ENCODE data around the gene XPNPEP3. TPM values are rescaled to one million over a fixed set of nuclear protein-coding genes. Genes with fewer than 3 reads are reported as not detected.
"Not testable (repeated sequence)": the region's sequence is repeated elsewhere in the genome, so short reads cannot be mapped to it uniquely, and the experiment has no call there.

Gene XPNPEP3
- total RNA-seq, 1 donor from 2014 or later, result 14.3 TPM

DNA sequence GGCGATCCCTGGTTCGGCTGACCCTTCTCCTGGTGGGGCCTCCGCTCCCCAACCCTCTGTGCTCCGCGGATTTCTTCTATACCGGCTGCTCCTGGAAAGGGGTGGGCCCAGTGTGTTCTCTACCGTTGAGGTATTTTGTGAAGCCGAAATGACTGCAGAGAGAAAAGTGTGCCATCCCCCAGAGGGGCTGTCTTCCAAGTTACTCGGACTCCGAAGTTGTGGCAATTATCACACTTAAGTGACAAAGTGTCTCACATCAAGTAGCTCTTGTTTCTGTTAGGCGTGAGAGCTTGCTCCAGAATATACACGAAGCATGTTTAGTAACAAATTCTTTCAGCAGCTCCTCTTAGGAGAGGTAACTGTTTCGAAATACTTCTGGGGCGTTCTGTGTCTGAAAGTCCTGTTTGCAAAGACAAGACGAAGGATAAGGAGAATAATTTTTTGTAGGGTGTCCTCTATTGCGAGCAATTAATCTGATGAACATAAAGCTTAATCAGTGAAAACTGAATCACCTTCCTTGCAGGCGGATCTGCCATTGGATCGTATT is 434 bp downstream of the XPNPEP3 start:
- ATAC-seq, result peak; percentile 24

DNA sequence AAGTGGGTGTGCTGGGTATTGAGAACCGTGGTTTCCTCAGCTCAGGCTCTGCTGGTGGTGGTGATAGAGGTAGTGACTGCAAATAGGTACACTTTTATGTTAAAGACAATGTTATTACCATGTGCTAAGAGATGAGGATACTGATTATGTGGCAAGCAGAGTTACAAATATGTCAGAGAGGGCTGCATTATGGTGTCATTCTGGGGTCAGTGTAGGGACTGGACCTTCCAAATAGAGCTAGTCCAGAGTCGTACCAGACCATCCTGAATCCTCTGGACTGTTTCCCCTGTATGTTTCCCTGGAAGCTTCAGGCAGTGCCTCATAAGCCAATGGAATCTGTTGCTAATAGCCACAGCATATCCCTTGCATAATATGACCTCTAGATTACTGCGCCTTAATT is 5.1 kb downstream of the XPNPEP3 start, which contains the start of gene DNAJB7:
Gene DNAJB7, minus strand, starts transcription at position 101 of the 400 bp plus-strand sequence. CDS start 119 bp downstream, outside the sequence.
- no peak for ATAC-seq

DNA sequence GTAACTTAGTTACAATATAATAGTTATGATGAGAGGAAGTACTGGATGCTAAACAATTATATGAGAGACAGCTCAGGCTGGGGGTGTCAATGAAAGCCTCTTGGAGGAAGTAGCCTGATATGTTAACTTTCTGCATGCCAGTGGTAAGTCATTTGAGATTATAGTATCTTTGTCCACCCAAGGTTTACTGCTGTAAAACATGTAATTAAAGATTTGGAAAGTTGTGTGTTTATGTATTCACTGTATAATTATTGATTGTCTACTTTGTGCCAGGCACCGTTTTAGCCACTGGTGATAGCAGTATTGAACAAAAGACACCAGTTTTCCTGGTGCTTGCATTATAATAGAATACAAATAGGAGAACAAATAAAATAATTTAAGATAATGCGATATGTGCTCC is 5.6 kb downstream of the XPNPEP3 start:
- ATAC-seq, result no peak

DNA sequence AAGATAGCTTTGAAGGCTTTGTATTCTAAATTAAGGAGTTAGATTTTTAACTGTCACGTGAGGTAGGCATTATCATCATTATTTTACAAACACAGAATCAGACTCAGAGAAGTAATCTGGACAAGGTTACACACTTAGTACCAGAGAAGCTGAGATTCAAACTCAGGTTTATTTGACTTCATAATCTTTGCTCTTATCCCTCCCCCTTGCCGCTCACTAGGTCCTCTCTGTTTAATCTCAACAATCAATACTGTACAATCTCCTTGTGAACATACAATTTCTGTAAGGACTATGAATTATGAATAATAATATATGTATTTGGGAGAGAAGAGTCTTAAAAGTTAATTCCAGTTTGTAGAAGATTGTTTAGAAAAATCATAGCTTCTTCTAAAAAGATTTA is 10.2 kb downstream of the XPNPEP3 start:
- no peak for ATAC-seq

DNA sequence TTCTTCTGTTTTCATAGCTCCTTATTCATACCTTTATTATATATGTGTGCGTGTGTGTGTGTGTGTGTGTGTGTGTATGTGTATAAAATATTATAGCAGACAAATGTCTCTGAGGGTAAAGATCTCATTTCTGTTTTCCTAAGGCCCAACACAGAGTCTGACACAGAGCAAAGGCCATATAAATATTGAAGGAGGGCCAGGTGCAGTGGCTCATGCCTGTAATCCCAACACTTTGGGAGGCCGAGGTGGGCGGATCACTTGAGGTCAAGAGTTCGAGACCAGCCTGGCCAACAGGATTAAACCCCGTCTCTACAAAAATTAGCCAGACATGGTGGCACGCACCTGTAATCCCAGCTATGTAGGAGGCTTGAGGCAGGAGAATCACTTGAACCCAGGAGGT is 11.4 kb downstream of the XPNPEP3 start:
- ATAC-seq, result not testable (repeated sequence)

DNA sequence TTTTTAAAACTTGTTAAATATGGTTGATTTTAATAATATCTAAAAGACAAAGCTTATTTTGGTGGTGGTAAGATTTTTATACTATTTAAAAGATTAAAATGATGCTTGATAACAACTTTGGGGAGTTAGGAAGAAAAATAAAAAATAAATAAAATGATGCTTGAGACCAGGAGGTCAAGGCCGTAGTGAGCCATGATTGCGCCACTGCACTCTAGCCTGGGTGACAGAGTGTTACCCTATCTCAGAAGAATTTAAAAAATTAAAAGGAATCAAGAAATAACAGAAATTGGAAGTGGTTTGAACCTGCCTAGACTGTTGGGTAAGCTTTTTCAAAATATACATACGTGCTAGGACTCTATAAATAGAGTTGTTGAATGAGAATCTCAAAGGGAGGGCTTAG is 17.1 kb downstream of the XPNPEP3 start:
- no peak for ATAC-seq

DNA sequence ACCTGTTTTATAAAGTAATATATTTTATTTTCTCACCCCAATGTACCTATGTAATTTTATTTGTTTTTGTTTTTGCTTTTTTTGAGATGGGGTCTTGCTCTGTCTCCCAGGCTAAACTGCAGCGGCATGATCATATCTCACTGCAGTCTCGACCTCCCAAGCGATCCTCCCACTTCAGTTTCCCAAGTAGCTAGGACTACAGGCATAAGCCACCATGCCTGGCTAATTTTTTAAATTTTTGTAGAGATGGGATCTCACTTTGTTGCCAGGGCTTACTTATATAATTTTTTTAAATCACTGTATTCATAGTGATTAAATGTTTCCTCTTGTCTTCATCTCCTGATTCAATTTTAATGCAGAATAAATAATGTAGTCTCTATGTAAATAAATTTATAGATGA is 18.2 kb downstream of the XPNPEP3 start:
- ATAC-seq, result no peak

- no peak for ATAC-seq
Measured at GRCh38 chr22:40876907-40877306, 20.0 kb downstream of the XPNPEP3 start.

DNA sequence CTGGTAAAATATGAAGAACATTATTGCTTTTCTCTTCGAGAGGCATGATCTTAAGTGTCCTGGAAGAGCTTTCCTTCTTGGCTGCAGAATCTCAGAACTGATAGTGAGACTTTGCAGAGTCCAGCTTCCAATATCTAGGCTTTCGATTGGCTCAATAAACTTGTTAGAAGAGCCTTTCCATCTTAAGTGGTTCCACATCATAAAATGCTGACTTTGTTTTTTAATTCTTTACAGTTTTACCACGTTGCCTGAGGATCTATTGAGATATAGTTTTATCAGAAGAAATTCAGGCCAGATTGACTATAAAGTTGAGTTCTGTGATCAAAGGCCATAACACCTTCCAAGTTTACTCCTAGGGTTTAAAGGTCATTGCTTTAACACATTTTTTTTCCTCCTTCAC is 20.5 kb downstream of the XPNPEP3 start:
- no peak for ATAC-seq

GRCh38 chr22:40878922-40879321 is 22.0 kb downstream of the XPNPEP3 start:
- ATAC-seq, result no peak

DNA sequence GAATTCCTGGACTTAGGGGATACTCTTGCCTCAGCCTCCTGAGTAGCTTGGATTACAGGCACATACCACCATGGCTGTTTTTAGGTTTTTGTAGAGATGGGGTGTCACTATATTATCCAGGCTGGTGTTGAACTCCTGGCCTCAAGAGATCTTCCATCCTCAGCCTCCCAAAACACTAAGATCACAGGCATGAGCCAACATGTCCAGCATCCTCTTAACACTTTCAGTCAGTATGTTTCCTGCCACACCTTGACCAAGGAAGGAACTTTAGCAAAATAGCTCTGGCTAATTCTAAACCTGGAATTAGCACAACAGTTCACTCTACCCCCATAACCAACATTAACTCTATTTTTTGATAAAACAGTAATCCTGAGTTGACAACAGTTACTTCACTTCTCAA is 32.2 kb downstream of the XPNPEP3 start:
- ATAC-seq, result no peak

- no peak for ATAC-seq
Measured at GRCh38 chr22:40890881-40891280, 33.9 kb downstream of the XPNPEP3 start.

- no peak for ATAC-seq
Measured at GRCh38 chr22:40894417-40894816, 37.5 kb downstream of the XPNPEP3 start.

DNA sequence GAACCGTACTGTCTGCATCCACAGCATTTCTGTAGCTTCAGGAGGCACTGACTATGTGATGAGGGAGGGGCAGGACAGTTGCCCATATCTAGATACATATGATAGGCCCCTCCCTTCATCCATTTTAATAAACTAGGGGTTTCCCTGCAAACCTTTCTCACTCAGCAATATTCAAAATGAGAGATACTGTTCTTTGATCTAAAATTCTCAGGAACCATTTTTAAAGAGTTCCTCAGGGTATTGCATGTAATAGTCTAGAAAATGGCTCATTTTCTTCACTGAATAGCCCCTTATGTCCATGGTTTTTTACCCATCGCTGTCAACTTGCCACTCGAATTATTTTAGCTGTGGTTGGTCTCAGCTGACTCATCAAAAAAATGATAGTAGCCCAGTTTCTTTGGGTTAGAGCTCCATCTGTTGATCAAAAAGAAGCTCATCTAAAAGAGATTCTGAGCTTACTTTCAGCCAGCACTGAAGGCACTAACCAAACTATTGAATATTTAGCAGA is 42.0 kb downstream of the XPNPEP3 start:
- ATAC-seq, result peak; percentile 59

GRCh38 chr22:40904101-40904500 is 47.2 kb downstream of the XPNPEP3 start:
- no peak for ATAC-seq

DNA sequence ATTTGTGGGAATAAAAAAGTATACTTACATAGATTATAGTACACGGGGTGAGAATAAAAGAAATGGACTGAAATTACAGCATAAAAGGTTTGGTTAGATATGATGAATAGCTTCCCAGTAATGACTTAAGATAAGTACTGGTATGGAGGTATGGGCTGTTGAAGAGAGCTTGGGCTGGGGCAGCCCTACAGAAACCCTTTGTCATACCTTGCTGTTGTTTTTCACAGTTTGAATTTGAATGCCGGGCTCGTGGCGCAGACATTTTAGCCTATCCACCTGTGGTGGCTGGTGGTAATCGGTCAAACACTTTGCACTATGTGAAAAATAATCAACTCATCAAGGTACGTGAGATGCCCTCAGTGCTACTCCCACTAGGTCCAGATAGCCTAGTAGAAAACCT is 51.9 kb downstream of the XPNPEP3 start:
- no peak for ATAC-seq

DNA sequence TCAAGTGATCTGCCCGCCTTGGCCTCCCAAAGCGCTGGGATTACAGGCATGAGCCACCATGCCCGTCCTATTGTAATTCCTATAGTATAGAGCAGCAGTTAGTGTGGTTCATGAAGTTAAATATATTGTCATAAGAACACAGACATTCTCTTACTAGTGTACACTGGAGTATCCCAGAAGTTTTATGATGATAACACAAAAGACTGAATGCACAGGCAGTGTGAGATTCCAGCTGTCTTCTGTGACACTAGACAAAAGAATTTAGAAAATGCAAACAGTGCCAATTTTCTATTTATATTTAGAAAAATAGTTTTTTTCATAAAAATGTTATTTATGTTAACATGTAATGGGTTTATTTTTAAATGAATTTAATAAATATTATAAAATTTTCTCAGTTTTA is 54.8 kb downstream of the XPNPEP3 start:
- no peak for ATAC-seq

GRCh38 chr22:40912987-40913386 is 56.0 kb downstream of the XPNPEP3 start:
- not testable (repeated sequence) for ATAC-seq

- ATAC-seq, result no peak
Measured at GRCh38 chr22:40919446-40919845, 62.5 kb downstream of the XPNPEP3 start.

DNA sequence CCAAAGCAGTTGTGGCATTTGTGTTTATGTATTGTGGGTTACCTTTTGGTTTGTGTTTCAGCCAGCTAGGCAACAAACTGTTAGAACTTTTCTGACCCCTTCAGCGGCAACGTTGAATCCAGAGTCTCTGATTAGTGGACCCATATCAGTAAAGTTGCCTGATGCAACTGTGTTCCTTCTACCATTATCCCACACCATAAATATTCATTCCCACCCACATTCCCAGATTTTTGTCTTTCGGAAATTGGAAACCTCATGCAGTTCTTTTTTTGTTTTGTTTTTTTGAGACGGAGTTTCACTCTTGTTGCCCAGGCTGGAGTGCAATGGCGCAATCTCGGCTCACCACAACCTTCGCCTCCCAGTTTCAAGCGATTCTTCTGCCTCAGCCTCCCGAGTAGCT is 63.6 kb downstream of the XPNPEP3 start:
- ATAC-seq, result no peak

DNA sequence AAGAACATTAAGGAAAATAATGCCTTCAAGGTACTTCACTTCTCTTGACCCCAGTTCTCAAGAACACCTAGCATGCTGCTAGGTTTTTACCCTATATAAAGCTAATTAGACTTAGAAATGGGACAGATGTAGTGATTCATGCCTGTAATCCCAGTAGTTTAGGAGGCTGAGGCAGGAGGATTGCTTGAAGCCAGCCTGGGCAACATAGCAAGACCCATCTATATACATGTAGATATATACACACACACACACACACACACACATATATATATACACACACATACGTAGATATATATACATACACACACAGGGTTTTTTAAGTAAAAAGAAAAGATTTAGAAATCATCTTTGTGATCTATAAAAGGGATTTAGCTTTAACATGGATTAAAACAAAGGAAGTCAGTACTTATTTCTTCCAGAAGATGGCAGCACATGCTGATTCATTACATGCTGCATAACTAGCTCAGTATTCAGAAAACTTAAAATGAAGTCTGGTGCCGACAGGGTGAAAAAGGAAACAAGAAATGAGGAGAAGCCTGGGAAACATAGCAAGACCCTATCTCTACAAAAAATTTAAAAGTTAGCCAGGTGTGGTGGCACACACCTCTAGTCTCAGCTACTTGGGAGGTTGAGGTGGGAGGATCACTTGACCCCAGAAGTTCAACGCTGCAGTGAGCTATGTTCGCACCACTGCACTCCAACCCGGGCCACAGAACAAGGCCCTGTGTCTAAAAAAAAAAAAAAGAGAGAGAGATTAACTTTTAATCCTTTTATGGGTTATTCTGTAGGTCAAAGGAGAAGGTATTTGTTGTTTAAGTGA is 65.7 kb downstream of the XPNPEP3 start:
- ATAC-seq, result peak; percentile 77

- ATAC-seq, result no peak
Measured at GRCh38 chr22:40928657-40929056, 71.7 kb downstream of the XPNPEP3 start.

DNA sequence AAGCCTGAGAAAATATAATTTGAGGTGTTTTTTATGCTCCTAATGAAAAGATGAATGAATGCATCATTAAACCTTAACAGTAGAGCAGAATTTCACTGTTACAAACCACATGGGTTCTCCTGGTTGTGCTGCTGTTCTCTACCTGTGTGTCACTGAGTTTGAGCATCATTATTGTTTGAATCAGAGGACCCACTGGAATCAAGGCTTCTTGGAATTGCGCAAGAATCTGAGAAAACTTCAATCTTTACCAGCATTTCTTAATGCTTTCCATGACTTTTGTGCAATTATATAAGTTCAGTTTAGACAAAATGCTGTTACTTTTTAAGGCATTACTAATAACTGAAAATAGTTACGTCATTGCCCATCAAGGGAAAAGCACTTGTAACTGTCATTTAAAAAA is 75.4 kb downstream of the XPNPEP3 start:
- no peak for ATAC-seq

GRCh38 chr22:40939202-40939601 is 82.3 kb downstream of the XPNPEP3 start:
- no peak for ATAC-seq

Data from esophagus mucosa (tissue), 1 donor.